Activated naive CD8-positive, alpha-beta T cell treated with anti-CD3 and anti-CD28 coated beads, Interleukin-2, amount 10 ng/mL, durations not matched to agents 7 days and 5 days (primary cell): ENCODE results near the gene FASTK. TPM values are rescaled to one million over a fixed set of nuclear protein-coding genes. Genes with fewer than 3 reads are reported as not detected.
A peak's percentile ranks its signal among the peaks of the same experiment; 100 is the strongest.

Experiments used
- ATAC-seq: fragments of 150-1000 bp; cut with Tn5 transposase; one replicate; pipeline ENCODE4 v1.10.0; 2021; ENCODE audit warnings: low read depth, moderate library complexity
- POLR2A ChIA-PET: fragments of 350-600 bp; sonication (Branson Sonifier 250); formaldehyde crosslinking; loops from one replicate; lab custom pipeline; 2021; ENCODE audit warnings: antibody characterized with exemption; lab: Charles Lee
- DNase-seq: peaks from one replicate; pipeline ENCODE4 v3.0.0; 2021
- H3K27ac Mint-ChIP-seq: one replicate; pipeline ENCODE4 v1.8.0; 2022; ENCODE audit warnings: mild to moderate bottlenecking, mixed read lengths
- H3K27me3 Mint-ChIP-seq: one replicate; pipeline ENCODE4 v1.8.0; 2022; ENCODE audit warnings: mild to moderate bottlenecking, moderate library complexity, mixed read lengths
- H3K36me3 Mint-ChIP-seq: one replicate; pipeline ENCODE4 v1.8.0; 2021; ENCODE audit warnings: mild to moderate bottlenecking, mixed read lengths
- H3K4me1 Mint-ChIP-seq: one replicate; pipeline ENCODE4 v1.8.0; 2021; ENCODE audit warnings: mixed read lengths
- H3K4me3 Mint-ChIP-seq: one replicate; pipeline ENCODE4 v1.8.0; 2022; ENCODE audit warnings: mild to moderate bottlenecking, moderate library complexity, mixed read lengths
- H3K9me3 Mint-ChIP-seq: one replicate; pipeline ENCODE4 v1.8.0; 2021; ENCODE audit warnings: mixed read lengths
- total RNA-seq, 2 experiments: library from RNA; stranded (reverse); gene quantifications; one replicate each; pipeline ENCODE4 v1.2.3, GENCODE V29; 2021

The FASTK gene
- total RNA-seq, 2 experiments from 2014 or later, result 96.5 to 100 TPM

GRCh38 chr7:151114151-151115090 is 33.8 kb upstream of the FASTK start:
- POLR2A ChIA-PET, result interaction anchor here (0.5 kb wide), 1 partner anchor 50 kb away, joined by 3 read pairs; no protein-coding TSS in a partner anchor
- no peaks in the 10 kb centered on the region for H3K36me3 Mint-ChIP-seq
- peak overlapping the region; percentile 16 for H3K4me3 Mint-ChIP-seq
- peaks cover 8% of the 10 kb centered on the region for H3K27me3 Mint-ChIP-seq
- peaks cover 5% of the 10 kb centered on the region for H3K4me1 Mint-ChIP-seq
- no peaks in the 10 kb centered on the region for H3K9me3 Mint-ChIP-seq
- no peak for DNase-seq
- peak; percentile 6 for ATAC-seq
- no peak overlapping the region for H3K27ac Mint-ChIP-seq

DNA sequence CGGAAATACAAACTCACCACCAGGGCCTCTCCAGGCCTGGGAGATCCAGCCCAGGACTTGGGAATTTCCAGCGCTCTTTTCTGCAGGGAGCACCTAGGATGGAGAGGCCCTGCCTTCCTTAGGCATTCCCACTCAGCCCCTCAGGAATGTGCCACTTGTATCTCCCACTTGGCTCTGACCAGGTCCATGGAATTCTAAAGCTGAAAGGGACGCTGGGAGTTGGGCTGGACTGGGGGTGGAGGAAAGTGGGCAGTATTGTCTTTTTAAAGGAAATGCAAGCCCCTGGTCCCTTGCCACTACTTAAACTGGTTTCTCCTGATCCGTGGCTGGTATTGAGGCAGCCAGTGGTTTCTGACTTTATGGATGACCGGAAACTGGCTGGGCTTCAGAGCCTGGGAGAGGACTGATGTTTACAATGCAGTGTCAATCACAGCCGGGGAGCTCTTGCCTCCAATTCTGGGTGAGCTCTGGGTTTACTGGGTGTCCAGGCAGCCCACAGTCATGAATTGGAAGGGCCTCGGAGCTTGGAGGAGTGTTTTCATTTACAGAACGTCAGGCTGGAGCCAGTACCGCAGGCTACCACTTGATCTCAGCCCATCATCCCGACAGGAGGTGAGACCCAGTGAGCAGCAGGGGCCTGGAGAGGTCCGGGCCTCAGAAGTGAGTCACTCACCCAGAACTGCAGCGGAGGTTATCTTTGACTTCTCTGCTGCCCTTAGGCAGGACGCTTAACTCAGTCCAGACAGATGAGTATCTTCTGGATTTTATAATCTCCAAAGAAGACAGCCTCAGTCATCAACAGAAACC is 32.9 kb upstream of the FASTK start:
- Mint-ChIP-seq H3K4me1 (peaks cover 5% of the 10 kb centered on the region), H3K27ac (peak overlapping the region; percentile 45), H3K36me3 (no peaks in the 10 kb centered on the region), H3K27me3 (peaks cover 8% of the 10 kb centered on the region), H3K4me3 (peak overlapping the region; percentile 16), H3K9me3 (no peaks in the 10 kb centered on the region)
- no peak for DNase-seq
- ATAC-seq, result no peak
- POLR2A ChIA-PET, result interaction anchor here (0.5 kb wide), 1 partner anchor 51 kb away, joined by 3 read pairs; no protein-coding TSS in a partner anchor

- ATAC-seq, result peak; percentile 80
- H3K9me3 Mint-ChIP-seq, result no peaks in the 10 kb centered on the region
- POLR2A ChIA-PET, result interaction anchor here (0.5 to 1.3 kb wide), 2 partner anchors 83 to 242 kb away, joined by 3 to 4 read pairs; partner anchors contain the start of gene ABCB8
- H3K27me3 Mint-ChIP-seq, result peaks cover 8% of the 10 kb centered on the region
- peaks cover 3% of the 10 kb centered on the region for H3K4me1 Mint-ChIP-seq
- DNase-seq, result peak; percentile 77
- H3K36me3 Mint-ChIP-seq, result no peaks in the 10 kb centered on the region
- no peak overlapping the region for H3K4me3 Mint-ChIP-seq
- no peak overlapping the region for H3K27ac Mint-ChIP-seq
Observed at GRCh38 chr7:151110941-151111645, 30.5 kb upstream of the FASTK start.

- no peak overlapping the region for H3K27ac Mint-ChIP-seq
Observed at GRCh38 chr7:151110236-151110940, 29.8 kb upstream of the FASTK start.

DNA sequence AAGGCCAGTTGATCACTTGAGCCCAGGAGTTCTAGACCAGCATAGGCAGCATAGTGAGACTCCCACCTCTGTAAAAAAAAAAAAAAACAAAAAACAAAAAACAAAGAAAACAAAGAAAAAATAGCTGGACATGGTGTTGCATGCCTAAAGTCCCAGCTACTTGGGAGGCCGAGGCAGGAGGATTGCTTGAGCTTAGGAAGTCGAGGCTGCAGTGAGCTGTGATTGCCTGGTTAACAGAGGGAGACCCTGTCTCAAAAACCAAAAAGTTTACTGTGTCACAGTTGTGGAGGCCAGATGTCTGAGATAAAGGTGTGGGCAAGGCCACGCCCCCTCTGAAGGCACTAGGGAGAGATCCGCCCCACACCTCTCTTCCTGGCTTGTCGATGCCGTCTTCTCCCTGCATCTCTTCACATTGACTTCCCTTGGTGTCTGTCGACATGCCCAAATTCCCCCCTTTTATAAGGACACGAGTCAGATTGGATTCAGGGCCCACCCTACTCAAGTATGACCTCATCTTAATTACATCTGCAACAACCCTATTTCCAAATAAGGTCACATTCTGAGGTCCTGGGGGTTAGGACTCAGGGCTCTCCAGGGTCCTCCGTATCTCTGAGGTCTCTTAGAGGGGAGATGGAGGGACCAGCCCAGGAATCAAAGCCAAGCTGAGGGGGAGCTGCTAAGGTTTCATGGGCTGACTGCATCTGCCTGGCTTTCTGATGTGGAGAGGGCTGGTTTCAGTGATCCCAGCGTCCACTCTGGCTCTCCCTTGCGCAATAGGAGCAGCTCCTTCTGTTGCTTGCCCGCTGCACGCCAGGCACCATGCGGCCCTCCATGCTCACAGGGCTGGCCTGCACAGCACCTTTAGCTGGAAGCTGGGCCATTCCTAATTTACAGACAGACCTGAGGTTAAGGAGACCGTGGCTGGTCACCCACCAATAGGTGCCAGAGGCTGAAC is 28.8 kb upstream of the FASTK start:
- H3K9me3 Mint-ChIP-seq, result no peaks in the 10 kb centered on the region
- no peak for ATAC-seq
- no peak overlapping the region for H3K27ac Mint-ChIP-seq
- POLR2A ChIA-PET, result interaction anchor here (0.7 to 1.3 kb wide), 2 partner anchors 65 to 73 kb away, joined by 3 read pairs; no protein-coding TSS in a partner anchor
- peaks cover 3% of the 10 kb centered on the region for H3K4me1 Mint-ChIP-seq
- no peak for DNase-seq
- peaks cover 5% of the 10 kb centered on the region for H3K27me3 Mint-ChIP-seq
- no peak overlapping the region for H3K4me3 Mint-ChIP-seq
- no peaks in the 10 kb centered on the region for H3K36me3 Mint-ChIP-seq

More at GRCh38 chr7:151110236-151110940, 29.8 kb upstream of the FASTK start:
- peaks cover 3% of the 10 kb centered on the region for H3K4me1 Mint-ChIP-seq
- peaks cover 5% of the 10 kb centered on the region for H3K27me3 Mint-ChIP-seq
- H3K4me3 Mint-ChIP-seq, result no peak overlapping the region
- DNase-seq, result no peak
- POLR2A ChIA-PET, result interaction anchor here (0.5 to 1.3 kb wide), 2 partner anchors 82 to 242 kb away, joined by 3 to 4 read pairs; partner anchors contain the start of gene ABCB8
- H3K36me3 Mint-ChIP-seq, result no peaks in the 10 kb centered on the region
- no peak for ATAC-seq
- H3K9me3 Mint-ChIP-seq, result no peaks in the 10 kb centered on the region

DNA sequence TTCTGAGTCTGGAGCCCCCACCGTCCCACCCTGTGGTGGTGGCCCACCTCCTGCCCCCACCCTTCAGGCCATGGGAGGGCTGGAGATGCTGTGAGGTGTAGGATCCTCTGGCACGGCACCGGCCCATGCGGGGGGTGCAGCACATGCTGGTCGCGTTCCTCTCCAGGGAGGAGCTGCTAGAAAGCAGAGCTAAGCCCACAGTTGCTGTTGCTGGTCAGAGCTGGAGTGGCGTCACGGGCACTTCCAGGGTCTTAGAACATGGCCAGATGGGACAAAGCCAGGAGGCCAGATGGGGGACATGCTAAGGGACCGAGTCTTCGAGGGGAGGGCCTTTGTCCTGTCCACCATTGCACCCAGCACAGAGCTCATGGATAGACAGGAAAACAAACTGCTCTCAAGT is 27.3 kb upstream of the FASTK start:
- Mint-ChIP-seq H3K27ac (no peak overlapping the region), H3K9me3 (no peaks in the 10 kb centered on the region), H3K4me1 (peaks cover 3% of the 10 kb centered on the region), H3K4me3 (no peak overlapping the region), H3K36me3 (no peaks in the 10 kb centered on the region), H3K27me3 (peaks cover 2% of the 10 kb centered on the region)
- POLR2A ChIA-PET, result interaction anchor here (0.6 to 1.3 kb wide), 4 partner anchors 71 to 534 kb away, joined by 3 to 5 read pairs (median 3); no protein-coding TSS in a partner anchor
- no peak for DNase-seq
- ATAC-seq, result no peak

GRCh38 chr7:151104411-151105235 is 24.0 kb upstream of the FASTK start:
- ATAC-seq, result no peak
- no peaks in the 10 kb centered on the region for H3K27me3 Mint-ChIP-seq
- no peaks in the 10 kb centered on the region for H3K9me3 Mint-ChIP-seq
- POLR2A ChIA-PET, result interaction anchor here (0.5 to 0.9 kb wide), 2 partner anchors 24 to 96 kb away, joined by 3 to 5 read pairs; partner anchors contain the start of gene FASTK
- no peak for DNase-seq
- H3K27ac Mint-ChIP-seq, result no peak overlapping the region
- H3K36me3 Mint-ChIP-seq, result no peaks in the 10 kb centered on the region
- no peaks in the 10 kb centered on the region for H3K4me1 Mint-ChIP-seq
- no peak overlapping the region for H3K4me3 Mint-ChIP-seq

- ATAC-seq (no peak), DNase-seq (no peak)
- Mint-ChIP-seq H3K4me3 (no peak overlapping the region), H3K4me1 (no peaks in the 10 kb centered on the region), H3K36me3 (no peaks in the 10 kb centered on the region), H3K27me3 (no peaks in the 10 kb centered on the region), H3K9me3 (no peaks in the 10 kb centered on the region), H3K27ac (no peak overlapping the region)
- POLR2A ChIA-PET, result interaction anchor here (0.9 kb wide), 1 partner anchor 23 kb away, joined by 3 read pairs; the partner anchor contains the start of gene FASTK
Observed at GRCh38 chr7:151103973-151104372, 23.4 kb upstream of the FASTK start.

DNA sequence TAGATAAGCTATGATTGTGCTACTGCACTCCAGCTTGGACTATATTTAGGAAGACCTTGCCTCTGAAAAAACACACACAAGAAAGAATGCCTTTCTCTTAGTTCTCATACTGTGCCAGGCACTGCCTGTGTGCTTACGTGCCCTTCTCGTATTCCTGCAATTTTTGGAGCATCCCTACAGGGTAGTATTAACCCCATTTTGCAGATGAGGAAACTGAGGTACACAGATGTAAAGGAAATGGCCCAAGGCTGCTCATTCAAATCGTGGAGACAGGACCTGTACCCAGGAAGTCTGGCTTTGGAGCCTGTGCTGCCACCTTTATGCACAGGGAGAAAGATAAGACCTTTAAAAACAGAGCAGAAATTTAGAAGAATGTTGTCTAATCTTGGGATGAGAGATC is 22.4 kb upstream of the FASTK start:
- Mint-ChIP-seq H3K4me1 (no peaks in the 10 kb centered on the region), H3K27me3 (no peaks in the 10 kb centered on the region), H3K4me3 (no peak overlapping the region), H3K36me3 (no peaks in the 10 kb centered on the region), H3K27ac (peak overlapping the region; percentile 13), H3K9me3 (no peaks in the 10 kb centered on the region)
- ATAC-seq (no peak), DNase-seq (no peak)
- POLR2A ChIA-PET, result no interaction called here

GRCh38 chr7:151101621-151102396 is 21.2 kb upstream of the FASTK start:
- Mint-ChIP-seq H3K4me1 (no peaks in the 10 kb centered on the region), H3K4me3 (no peak overlapping the region), H3K27ac (no peak overlapping the region), H3K36me3 (no peaks in the 10 kb centered on the region), H3K9me3 (no peaks in the 10 kb centered on the region), H3K27me3 (no peaks in the 10 kb centered on the region)
- ATAC-seq (no peak), DNase-seq (no peak)
- POLR2A ChIA-PET, result no interaction called here
